HepG2 (cell line): Measurements from ENCODE around the gene NAIF1. TPM values are rescaled to one million over a fixed set of nuclear protein-coding genes. Genes with fewer than 3 reads are reported as not detected.
A peak's percentile ranks its signal among the peaks of the same experiment; 100 is the strongest.

ENCODE experiments used
- AGO1 ChIP-seq: fragments of 200-400 bp; formaldehyde crosslinking; IDR thresholded peaks from 2 replicates; pipeline ENCODE4 v1.6.1; 2017; ENCODE audit warnings: mild to moderate bottlenecking, low read depth, low read length, moderate library complexity; ENCODE audit not compliant: poor library complexity, severe bottlenecking
- AGO2 ChIP-seq: fragments of 200-400 bp; formaldehyde crosslinking; optimal IDR thresholded peaks from 2 replicates; pipeline ENCODE3; 2017; ENCODE audit warnings: mild to moderate bottlenecking, low read depth, low read length, moderate library complexity
- MBNL3 ChIP-seq: fragments of 250-450 bp; sonication (Bioruptor Pico); conservative IDR thresholded peaks from 2 replicates; pipeline ENCODE4 v1.8.0; 2022; ENCODE audit warnings: mild to moderate bottlenecking, inconsistent platforms
- MXI1 ChIP-seq: IDR thresholded peaks from 3 replicates; pipeline ENCODE4 v1.6.1; 2012; ENCODE audit warnings: low read depth, low read length, inconsistent platforms, borderline replicate concordance
- NFE2L1 ChIP-seq: sonication (generic); formaldehyde crosslinking; IDR thresholded peaks from 2 replicates; pipeline ENCODE4 v1.4.0; 2020; ENCODE audit warnings: missing genetic modification reagents, mild to moderate bottlenecking, borderline replicate concordance
- PITX1 ChIP-seq: sonication (generic); formaldehyde crosslinking; IDR thresholded peaks from 2 replicates; pipeline ENCODE4 v1.5.1; 2020; ENCODE audit warnings: mild to moderate bottlenecking, missing genetic modification reagents
- RFXANK ChIP-seq: IDR thresholded peaks from 2 replicates; pipeline ENCODE4 v1.6.1; 2016
- SSRP1 ChIP-seq: IDR thresholded peaks from 2 replicates; pipeline ENCODE4 v1.6.1; 2016; ENCODE audit warnings: control low read depth
- TBL1XR1 ChIP-seq: fragments of 150-350 bp; IDR thresholded peaks from 2 replicates; pipeline ENCODE4 v1.6.1; 2014; ENCODE audit warnings: borderline replicate concordance, low read length; ENCODE audit not compliant: partially characterized antibody
- ZKSCAN1 ChIP-seq: fragments of 150-350 bp; IDR thresholded peaks from 2 replicates; pipeline ENCODE4 v1.6.1; 2014; ENCODE audit warnings: low read length
- ZNF562 ChIP-seq: sonication (generic); formaldehyde crosslinking; IDR thresholded peaks from 2 replicates; pipeline ENCODE4 v1.8.0; 2022; ENCODE audit warnings: missing genetic modification reagents, borderline replicate concordance
- ZNF616 ChIP-seq: sonication (generic); formaldehyde crosslinking; IDR thresholded peaks from 2 replicates; pipeline ENCODE4 v1.5.0; 2020; ENCODE audit warnings: low read depth, mild to moderate bottlenecking, missing genetic modification reagents
- ZNF703 ChIP-seq: sonication (generic); formaldehyde crosslinking; IDR thresholded peaks from 2 replicates; pipeline ENCODE4 v1.5.1; 2020; ENCODE audit warnings: missing genetic modification reagents, mild to moderate bottlenecking, moderate library complexity, borderline replicate concordance
- ZNF841 ChIP-seq: sonication (generic); formaldehyde crosslinking; IDR thresholded peaks from 2 replicates; pipeline ENCODE4 v1.8.1; 2023; ENCODE audit warnings: missing genetic modification reagents, borderline replicate concordance
- ZZZ3 ChIP-seq: sonication (generic); formaldehyde crosslinking; IDR thresholded peaks from 2 replicates; pipeline ENCODE4 v1.4.0; 2020; ENCODE audit warnings: missing genetic modification reagents, mild to moderate bottlenecking, borderline replicate concordance
- polyA plus RNA-seq, 8 experiments: library from polyadenylated mRNA; depleted of rRNA in 3 of 8; stranded (reverse) in 7 of 8; unstranded in 1 of 8; fragments of >200 nt; fragmentation: Illumina TruSeq in 4 of 8; extraction: Trizol in 4 of 8; gene quantifications; 2 replicates each; pipeline versions ENCODE4 v1.2.1 to v1.2.3, GENCODE V29; 2011 to 2016; ENCODE audit warnings: low read depth in 4 of 8, missing spikeins in 1 of 8, mixed read lengths in 1 of 8; ENCODE audit not compliant: insufficient read depth in 1 of 8
- total RNA-seq, 5 experiments: library from RNA; depleted of rRNA; stranded (reverse); fragments of >200 nt; fragmentation: Illumina TruSeq; extraction: Trizol; gene quantifications; 2 replicates each; pipeline ENCODE4 v1.2.3, GENCODE V29; 2016; ENCODE audit warnings: low read depth in 1 of 5
- TF ChIP-seq, protein P1 (sequence below), 2 experiments: sonication (generic) in 1 of 2; formaldehyde crosslinking in 1 of 2; IDR thresholded peaks; 2 replicates each; pipeline versions ENCODE4 v1.5.1 to v1.6.1; 2011 to 2020; ENCODE audit warnings: borderline replicate concordance in 1 of 2, low read depth in 1 of 2, low read length in 1 of 2, mild to moderate bottlenecking in 1 of 2, missing genetic modification reagents in 1 of 2, moderate library complexity in 1 of 2
- TF ChIP-seq, protein P2 (sequence below): sonication (generic); formaldehyde crosslinking; IDR thresholded peaks from 2 replicates; pipeline ENCODE4 v1.4.0; 2020; ENCODE audit warnings: missing genetic modification reagents
- TF ChIP-seq, protein P3 (sequence below): IDR thresholded peaks from 2 replicates; pipeline ENCODE4 v1.6.1; 2016; ENCODE audit warnings: missing compliant biosample characterization, missing genetic modification reagents, borderline replicate concordance
- TF ChIP-seq, protein P4 (sequence below): sonication (generic); formaldehyde crosslinking; IDR thresholded peaks from 2 replicates; pipeline ENCODE4 v1.5.0; 2020; ENCODE audit warnings: missing genetic modification reagents
- TF ChIP-seq, protein P5 (sequence below): sonication (generic); formaldehyde crosslinking; IDR thresholded peaks from 2 replicates; pipeline ENCODE4 v1.4.0; 2020; ENCODE audit warnings: mild to moderate bottlenecking, missing genetic modification reagents
- TF ChIP-seq, protein P6 (sequence below): sonication (generic); formaldehyde crosslinking; conservative IDR thresholded peaks from 2 replicates; pipeline ENCODE4 v1.4.0; 2020; ENCODE audit warnings: missing genetic modification reagents
- TF ChIP-seq, protein P7 (sequence below): IDR thresholded peaks from 2 replicates; pipeline ENCODE4 v1.6.1; 2016; ENCODE audit warnings: control low read depth

Gene NAIF1
- total and polyA plus RNA-seq, 2 of the 13 experiments (the other 11 are each of a cell fraction or from before 2014, with no cell fraction given) = 6.0 to 6.9 TPM

DNA sequence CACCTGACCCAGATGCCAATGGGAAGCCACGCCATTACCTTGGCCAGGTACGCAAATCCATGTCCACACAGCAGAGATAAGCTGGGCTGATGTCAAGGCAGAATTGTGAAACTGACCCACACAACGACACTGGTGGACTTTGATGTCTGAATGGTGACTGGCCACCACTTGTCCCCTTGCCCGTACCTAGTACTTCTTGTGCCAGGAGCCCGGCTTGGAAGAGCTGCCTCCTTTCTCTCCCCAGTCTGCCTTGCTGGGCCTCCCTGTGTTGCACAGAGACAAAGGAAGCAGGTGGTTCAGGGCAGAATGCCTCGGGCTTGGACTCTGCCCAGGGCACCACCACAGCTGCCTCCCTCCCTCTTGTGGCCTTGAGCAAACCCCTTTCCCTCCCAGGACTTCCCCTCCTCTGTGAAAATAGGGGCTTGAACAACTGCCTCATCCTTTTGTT lies 37.1 kb upstream of the NAIF1 start (continued):
- TF ChIP-seq, protein P1, sequence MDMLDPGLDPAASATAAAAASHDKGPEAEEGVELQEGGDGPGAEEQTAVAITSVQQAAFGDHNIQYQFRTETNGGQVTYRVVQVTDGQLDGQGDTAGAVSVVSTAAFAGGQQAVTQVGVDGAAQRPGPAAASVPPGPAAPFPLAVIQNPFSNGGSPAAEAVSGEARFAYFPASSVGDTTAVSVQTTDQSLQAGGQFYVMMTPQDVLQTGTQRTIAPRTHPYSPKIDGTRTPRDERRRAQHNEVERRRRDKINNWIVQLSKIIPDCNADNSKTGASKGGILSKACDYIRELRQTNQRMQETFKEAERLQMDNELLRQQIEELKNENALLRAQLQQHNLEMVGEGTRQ (IDR thresholded peaks at IDR 0.05; ENCODE audit: low read depth, low read length) = no peak
- TF ChIP-seq, protein P1 (CRISPR knock-in tag; IDR thresholded peaks at IDR 0.05; ENCODE audit: borderline replicate concordance) = no peak
- TF ChIP-seq MXI1 = no peak
- no peak for TF ChIP-seq ZNF841
- TF ChIP-seq, protein P2, sequence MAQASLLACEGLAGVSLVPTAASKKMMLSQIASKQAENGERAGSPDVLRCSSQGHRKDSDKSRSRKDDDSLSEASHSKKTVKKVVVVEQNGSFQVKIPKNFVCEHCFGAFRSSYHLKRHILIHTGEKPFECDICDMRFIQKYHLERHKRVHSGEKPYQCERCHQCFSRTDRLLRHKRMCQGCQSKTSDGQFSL (CRISPR knock-in tag) = no peak
- peak; percentile 73; the same call in 1 of the 2 replicates for TF ChIP-seq SSRP1 (CRISPR knock-in tag)
- TF ChIP-seq, protein P3, sequence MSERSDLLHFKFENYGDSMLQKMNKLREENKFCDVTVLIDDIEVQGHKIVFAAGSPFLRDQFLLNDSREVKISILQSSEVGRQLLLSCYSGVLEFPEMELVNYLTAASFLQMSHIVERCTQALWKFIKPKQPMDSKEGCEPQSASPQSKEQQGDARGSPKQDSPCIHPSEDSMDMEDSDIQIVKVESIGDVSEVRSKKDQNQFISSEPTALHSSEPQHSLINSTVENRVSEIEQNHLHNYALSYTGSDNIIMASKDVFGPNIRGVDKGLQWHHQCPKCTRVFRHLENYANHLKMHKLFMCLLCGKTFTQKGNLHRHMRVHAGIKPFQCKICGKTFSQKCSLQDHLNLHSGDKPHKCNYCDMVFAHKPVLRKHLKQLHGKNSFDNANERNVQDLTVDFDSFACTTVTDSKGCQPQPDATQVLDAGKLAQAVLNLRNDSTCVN (CRISPR knock-in tag) = 0 out of 2 replicates have a peak, but pooled peaks have one; percentile 26
- TF ChIP-seq, protein P4, sequence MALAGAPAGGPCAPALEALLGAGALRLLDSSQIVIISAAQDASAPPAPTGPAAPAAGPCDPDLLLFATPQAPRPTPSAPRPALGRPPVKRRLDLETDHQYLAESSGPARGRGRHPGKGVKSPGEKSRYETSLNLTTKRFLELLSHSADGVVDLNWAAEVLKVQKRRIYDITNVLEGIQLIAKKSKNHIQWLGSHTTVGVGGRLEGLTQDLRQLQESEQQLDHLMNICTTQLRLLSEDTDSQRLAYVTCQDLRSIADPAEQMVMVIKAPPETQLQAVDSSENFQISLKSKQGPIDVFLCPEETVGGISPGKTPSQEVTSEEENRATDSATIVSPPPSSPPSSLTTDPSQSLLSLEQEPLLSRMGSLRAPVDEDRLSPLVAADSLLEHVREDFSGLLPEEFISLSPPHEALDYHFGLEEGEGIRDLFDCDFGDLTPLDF (CRISPR knock-in tag) = no peak
- TF ChIP-seq, protein P5, sequence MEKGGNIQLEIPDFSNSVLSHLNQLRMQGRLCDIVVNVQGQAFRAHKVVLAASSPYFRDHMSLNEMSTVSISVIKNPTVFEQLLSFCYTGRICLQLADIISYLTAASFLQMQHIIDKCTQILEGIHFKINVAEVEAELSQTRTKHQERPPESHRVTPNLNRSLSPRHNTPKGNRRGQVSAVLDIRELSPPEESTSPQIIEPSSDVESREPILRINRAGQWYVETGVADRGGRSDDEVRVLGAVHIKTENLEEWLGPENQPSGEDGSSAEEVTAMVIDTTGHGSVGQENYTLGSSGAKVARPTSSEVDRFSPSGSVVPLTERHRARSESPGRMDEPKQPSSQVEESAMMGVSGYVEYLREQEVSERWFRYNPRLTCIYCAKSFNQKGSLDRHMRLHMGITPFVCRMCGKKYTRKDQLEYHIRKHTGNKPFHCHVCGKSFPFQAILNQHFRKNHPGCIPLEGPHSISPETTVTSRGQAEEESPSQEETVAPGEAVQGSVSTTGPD (CRISPR knock-in tag) = 0 out of 2 replicates have a peak, but pooled peaks have one; percentile 73
- no peak for TF ChIP-seq NFE2L1 (CRISPR knock-in tag)
- TF ChIP-seq ZNF616 (CRISPR knock-in tag) = no peak
- no peak for TF ChIP-seq ZNF703 (CRISPR knock-in tag)
- TF ChIP-seq ZZZ3 (CRISPR knock-in tag) = no peak
- TF ChIP-seq ZNF562 (CRISPR knock-in tag) = no peak
- no peak for TF ChIP-seq ZKSCAN1
- TF ChIP-seq, protein P6, sequence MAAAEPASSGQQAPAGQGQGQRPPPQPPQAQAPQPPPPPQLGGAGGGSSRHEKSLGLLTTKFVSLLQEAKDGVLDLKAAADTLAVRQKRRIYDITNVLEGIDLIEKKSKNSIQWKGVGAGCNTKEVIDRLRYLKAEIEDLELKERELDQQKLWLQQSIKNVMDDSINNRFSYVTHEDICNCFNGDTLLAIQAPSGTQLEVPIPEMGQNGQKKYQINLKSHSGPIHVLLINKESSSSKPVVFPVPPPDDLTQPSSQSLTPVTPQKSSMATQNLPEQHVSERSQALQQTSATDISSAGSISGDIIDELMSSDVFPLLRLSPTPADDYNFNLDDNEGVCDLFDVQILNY (CRISPR knock-in tag) = no peak
- TF ChIP-seq TBL1XR1 = no peak
- no peak for TF ChIP-seq RFXANK
- TF ChIP-seq AGO2 = no peak
- TF ChIP-seq PITX1 = peak; percentile 67; the same call in 1 of the 2 replicates
- TF ChIP-seq, protein P7, sequence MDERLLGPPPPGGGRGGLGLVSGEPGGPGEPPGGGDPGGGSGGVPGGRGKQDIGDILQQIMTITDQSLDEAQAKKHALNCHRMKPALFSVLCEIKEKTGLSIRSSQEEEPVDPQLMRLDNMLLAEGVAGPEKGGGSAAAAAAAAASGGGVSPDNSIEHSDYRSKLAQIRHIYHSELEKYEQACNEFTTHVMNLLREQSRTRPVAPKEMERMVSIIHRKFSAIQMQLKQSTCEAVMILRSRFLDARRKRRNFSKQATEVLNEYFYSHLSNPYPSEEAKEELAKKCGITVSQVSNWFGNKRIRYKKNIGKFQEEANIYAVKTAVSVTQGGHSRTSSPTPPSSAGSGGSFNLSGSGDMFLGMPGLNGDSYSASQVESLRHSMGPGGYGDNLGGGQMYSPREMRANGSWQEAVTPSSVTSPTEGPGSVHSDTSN (CRISPR knock-in tag) = no peak
- TF ChIP-seq AGO1 = no peak
- no peak for TF ChIP-seq MBNL3 (CRISPR knock-in tag)
